K562 (cell line): ENCODE data around the gene POU2AF1. TPM values are rescaled to one million over a fixed set of nuclear protein-coding genes. Genes with fewer than 3 reads are reported as not detected.

Source experiments
- ATAC-seq: fragments of 200-7000 bp; cut with Tn5 transposase; 3 replicates; pipeline ENCODE4 v1.9.1; 2020; ENCODE audit warnings: moderate library complexity
- BruUV-seq: library from RNA; stranded (reverse); fragments of 400-500 nt; replicated peaks from 2 replicates; lab custom pipeline; 2021; lab: Mats Ljungman, UMichigan
- CTCF ChIA-PET: fragments of 300-600 bp; formaldehyde crosslinking; extraction: SDS; loops from one replicate; lab custom pipeline; 2021; ENCODE audit warnings: low intra/inter-chr PET ratio; lab: Yijun Ruan, JAX
- POLR2A ChIA-PET: fragments of 300-600, 350-650 bp; sonication (Branson Sonifier 250); formaldehyde crosslinking; extraction: SDS; loops from one replicate; lab custom pipeline; 2021; ENCODE audit warnings: antibody characterized with exemption, inconsistent platforms; lab: Yijun Ruan, JAX
- DNase-seq, 4 experiments: peaks; one replicate each; pipeline versions ENCODE4 v3.0.0 to v3.0.0-alpha.2; 2011 to 2018; ENCODE audit warnings: low spot score in 3 of 4, mixed read lengths in 3 of 4; ENCODE audit errors: extremely low read depth in 1 of 4
- FAIRE-seq: peaks from 2 replicates; lab custom pipeline; 2011; peaks lifted over from hg19 to GRCh38; lab: Jason Lieb, UNC
- H2AFZ ChIP-seq: 2 replicates; pipeline ENCODE4 v1.6.0; 2011; ENCODE audit warnings: low read depth, low read length, control low read depth, inconsistent platforms
- H3K27ac ChIP-seq: fragments of 200-600 bp; 3 replicates; pipeline ENCODE4 v1.8.0; 2011; ENCODE audit warnings: low read depth, mild to moderate bottlenecking, control low read depth, inconsistent platforms, low read length, moderate library complexity, mixed read lengths; ENCODE audit errors: extremely low read depth
- H3K27me3 ChIP-seq, 2 experiments: fragments of 300-600 bp in 1 of 2; 2 replicates in 1 of 2; 3 replicates in 1 of 2; pipeline versions ENCODE4 v1.6.0 to v1.8.0; 2011; ENCODE audit warnings: inconsistent platforms in 2 of 2, low read length in 2 of 2, mild to moderate bottlenecking in 1 of 2, mixed read lengths in 1 of 2, moderate library complexity in 1 of 2; ENCODE audit not compliant: control insufficient read depth in 2 of 2, insufficient read depth in 2 of 2
- H3K36me3 ChIP-seq: fragments of 300-600 bp; 3 replicates; pipeline ENCODE4 v1.8.0; 2011; ENCODE audit warnings: mild to moderate bottlenecking, low read length, inconsistent platforms; ENCODE audit not compliant: control insufficient read depth, insufficient read depth
- H3K4me1 ChIP-seq, 2 experiments: fragments of 200-600 bp in 1 of 2; replicated peaks in 1 of 2; 2 replicates in 1 of 2; 3 replicates in 1 of 2; pipeline versions ENCODE4 v1.5.1 to v1.8.0; 2011; ENCODE audit warnings: inconsistent platforms in 2 of 2, low read length in 2 of 2, mild to moderate bottlenecking in 1 of 2, mixed read lengths in 1 of 2, moderate library complexity in 1 of 2; ENCODE audit not compliant: control insufficient read depth in 2 of 2, insufficient read depth in 2 of 2
- H3K4me2 ChIP-seq: 2 replicates; pipeline ENCODE4 v1.6.1; 2011; ENCODE audit warnings: low read length, control low read depth, inconsistent platforms, mixed read lengths; ENCODE audit not compliant: insufficient read depth
- H3K4me3 ChIP-seq: fragments of 200-600 bp; sonication (generic), shearing (Covaris generic); 2 replicates; pipeline ENCODE4 v1.5.1; 2016; ENCODE audit warnings: control low read depth, inconsistent platforms
- H3K79me2 ChIP-seq: fragments of 200-600 bp; 3 replicates; pipeline ENCODE4 v1.8.0; 2011; ENCODE audit warnings: low read length, inconsistent platforms; ENCODE audit not compliant: control insufficient read depth, insufficient read depth
- H3K9ac ChIP-seq, 2 experiments: 2 replicates each; pipeline versions ENCODE4 v1.6.0 to v1.6.1; 2011; ENCODE audit warnings: low read depth in 2 of 2, low read length in 2 of 2, control low read depth in 1 of 2, inconsistent platforms in 1 of 2, mild to moderate bottlenecking in 1 of 2, mixed read lengths in 1 of 2; ENCODE audit not compliant: insufficient read depth in 1 of 2
- H3K9me1 ChIP-seq: one replicate; pipeline ENCODE4 v1.6.0; 2011; ENCODE audit warnings: inconsistent platforms, mild to moderate bottlenecking, low read length, moderate library complexity; ENCODE audit not compliant: control insufficient read depth, insufficient read depth
- H3K9me3 ChIP-seq: replicated peaks from 2 replicates; pipeline ENCODE4 v1.5.1; 2011; ENCODE audit warnings: low read depth, low read length, inconsistent platforms; ENCODE audit not compliant: control insufficient read depth, insufficient read depth
- H4K20me1 ChIP-seq: replicated peaks from 2 replicates; pipeline ENCODE4 v1.6.1; 2011; ENCODE audit warnings: low read length, inconsistent platforms, mixed read lengths; ENCODE audit not compliant: control insufficient read depth, insufficient read depth
- CCAR2 ChIP-seq: fragments of 200-400 bp; formaldehyde crosslinking; IDR thresholded peaks from 2 replicates; pipeline ENCODE4 v1.6.1; 2017; ENCODE audit warnings: mild to moderate bottlenecking, low read depth, low read length
- PHB ChIP-seq: fragments of 250-450 bp; sonication (Bioruptor Pico); IDR thresholded peaks from 2 replicates; pipeline ENCODE4 v1.5.0; 2021
- RBM39 ChIP-seq: fragments of 200-400 bp; formaldehyde crosslinking; optimal IDR thresholded peaks from 2 replicates; pipeline ENCODE3; 2018; ENCODE audit warnings: low read depth, low read length
- WGBS: fragments of 100-300 bp; shearing (Covaris generic); methylation state at CpG from one replicate; pipeline ENCODE4 v1.1.6; 2016; ENCODE audit warnings: low coverage, mixed read lengths; ENCODE audit not compliant: insufficient coverage; ENCODE audit errors: missing lambda C conversion rate; 5-methylcytosine and 5-hydroxymethylcytosine counted together
- in situ Hi-C: fragments of 300-500 bp; cut with MboI; formaldehyde crosslinking; loops from 4 replicates; pipeline ENCODE4 v1.15.0; 2018; ENCODE audit warnings: inconsistent platforms, mixed read lengths
- intact Hi-C: fragments of 100-400 bp; cut with micrococcal nuclease; formaldehyde crosslinking; loops from 2 replicates; pipeline ENCODE4 v1.14.2; 2022
- polyA plus RNA-seq, 8 experiments: library from polyadenylated mRNA; depleted of rRNA in 4 of 8; stranded (reverse) in 5 of 8; unstranded in 3 of 8; fragments of >200 nt; fragmentation: Nextera tagmentation in 2 of 8; fragmentation: Illumina TruSeq in 1 of 8; extraction: Ambion mirVana in 2 of 8; extraction: Trizol in 1 of 8; gene quantifications; 2 replicates each; pipeline versions ENCODE4 v1.2.1 to v1.2.3, GENCODE V29; 2011 to 2014; ENCODE audit warnings: inconsistent platforms in 1 of 8, missing spikeins in 1 of 8
- total RNA-seq, 7 experiments: library from RNA; depleted of rRNA in 6 of 7; stranded (reverse); fragments of >200 nt in 6 of 7; fragmentation: Illumina TruSeq in 2 of 7; extraction: Trizol in 2 of 7; gene quantifications; 2 replicates each; pipeline versions ENCODE4 v1.2.1 to v1.2.3, GENCODE V29; 2011 to 2021; ENCODE audit warnings: low replicate concordance in 1 of 7
- TF ChIP-seq, protein P1 (sequence below), 2 experiments: fragments of 450-650 bp; IDR thresholded peaks; 2 replicates each; pipeline ENCODE4 v1.6.1; 2018; ENCODE audit warnings: mild to moderate bottlenecking in 2 of 2, low read depth in 1 of 2; ENCODE audit not compliant: partially characterized antibody in 2 of 2
- TF ChIP-seq, protein P2 (sequence below): fragments of 150-350 bp; conservative IDR thresholded peaks from 2 replicates; pipeline ENCODE4 v1.6.1; 2014; ENCODE audit warnings: low read length

The POU2AF1 gene
- total and polyA plus RNA-seq, 9 of the 15 experiments (the other 6 are each of a cell fraction or from before 2014, with no cell fraction given), result 0.09 TPM; not detected in 8

DNA sequence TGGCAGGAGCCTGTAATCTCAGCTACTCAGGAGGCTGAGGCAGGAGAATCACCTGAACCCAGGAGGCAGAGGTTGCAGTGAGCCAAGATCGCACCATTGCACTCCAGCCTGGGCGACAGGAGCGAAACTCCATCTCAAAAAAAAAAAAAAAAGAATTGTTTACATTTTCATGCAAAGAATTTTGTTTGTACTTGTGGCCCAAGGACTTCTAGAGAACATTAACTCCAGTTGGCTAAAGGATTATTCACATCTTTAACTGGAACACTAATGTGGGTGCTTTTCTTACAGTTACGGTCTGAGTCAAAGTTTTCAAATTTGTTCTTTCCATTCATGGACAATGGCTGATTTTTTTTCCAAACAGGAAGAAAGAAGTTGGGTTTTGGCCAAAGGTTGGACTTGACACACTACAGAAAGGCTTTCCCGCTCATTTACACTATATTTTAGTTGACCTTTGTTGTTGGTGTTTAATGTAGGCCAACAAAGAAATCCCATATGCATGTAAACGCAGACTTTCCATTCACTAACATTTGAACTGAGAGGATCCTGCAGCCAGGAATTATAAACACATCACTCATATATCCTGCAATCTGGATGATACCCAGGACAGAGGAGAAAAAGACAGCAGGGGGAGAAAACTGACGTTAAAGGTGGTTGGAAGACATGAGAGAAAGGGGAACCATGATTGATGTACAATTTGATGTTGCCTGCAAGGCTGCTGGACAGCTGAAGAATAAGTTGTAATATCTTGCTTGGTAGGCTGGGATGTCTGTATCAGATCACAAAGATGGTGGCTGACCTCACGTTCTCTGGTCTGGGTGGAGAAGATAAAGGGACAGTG is 13.1 kb downstream of the POU2AF1 start (continued):
- TF ChIP-seq RBM39, result no peak
- TF ChIP-seq, protein P1, sequence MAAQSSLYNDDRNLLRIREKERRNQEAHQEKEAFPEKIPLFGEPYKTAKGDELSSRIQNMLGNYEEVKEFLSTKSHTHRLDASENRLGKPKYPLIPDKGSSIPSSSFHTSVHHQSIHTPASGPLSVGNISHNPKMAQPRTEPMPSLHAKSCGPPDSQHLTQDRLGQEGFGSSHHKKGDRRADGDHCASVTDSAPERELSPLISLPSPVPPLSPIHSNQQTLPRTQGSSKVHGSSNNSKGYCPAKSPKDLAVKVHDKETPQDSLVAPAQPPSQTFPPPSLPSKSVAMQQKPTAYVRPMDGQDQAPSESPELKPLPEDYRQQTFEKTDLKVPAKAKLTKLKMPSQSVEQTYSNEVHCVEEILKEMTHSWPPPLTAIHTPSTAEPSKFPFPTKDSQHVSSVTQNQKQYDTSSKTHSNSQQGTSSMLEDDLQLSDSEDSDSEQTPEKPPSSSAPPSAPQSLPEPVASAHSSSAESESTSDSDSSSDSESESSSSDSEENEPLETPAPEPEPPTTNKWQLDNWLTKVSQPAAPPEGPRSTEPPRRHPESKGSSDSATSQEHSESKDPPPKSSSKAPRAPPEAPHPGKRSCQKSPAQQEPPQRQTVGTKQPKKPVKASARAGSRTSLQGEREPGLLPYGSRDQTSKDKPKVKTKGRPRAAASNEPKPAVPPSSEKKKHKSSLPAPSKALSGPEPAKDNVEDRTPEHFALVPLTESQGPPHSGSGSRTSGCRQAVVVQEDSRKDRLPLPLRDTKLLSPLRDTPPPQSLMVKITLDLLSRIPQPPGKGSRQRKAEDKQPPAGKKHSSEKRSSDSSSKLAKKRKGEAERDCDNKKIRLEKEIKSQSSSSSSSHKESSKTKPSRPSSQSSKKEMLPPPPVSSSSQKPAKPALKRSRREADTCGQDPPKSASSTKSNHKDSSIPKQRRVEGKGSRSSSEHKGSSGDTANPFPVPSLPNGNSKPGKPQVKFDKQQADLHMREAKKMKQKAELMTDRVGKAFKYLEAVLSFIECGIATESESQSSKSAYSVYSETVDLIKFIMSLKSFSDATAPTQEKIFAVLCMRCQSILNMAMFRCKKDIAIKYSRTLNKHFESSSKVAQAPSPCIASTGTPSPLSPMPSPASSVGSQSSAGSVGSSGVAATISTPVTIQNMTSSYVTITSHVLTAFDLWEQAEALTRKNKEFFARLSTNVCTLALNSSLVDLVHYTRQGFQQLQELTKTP (IDR thresholded peaks at IDR 0.05; ENCODE audit: low read depth in 1 of 2, partially characterized antibody in 2 of 2), result no peak
- TF ChIP-seq CCAR2, result no peak
- no peak for TF ChIP-seq PHB (CRISPR knock-in tag)
- TF ChIP-seq, all 486 proteins: peak for 0

DNA sequence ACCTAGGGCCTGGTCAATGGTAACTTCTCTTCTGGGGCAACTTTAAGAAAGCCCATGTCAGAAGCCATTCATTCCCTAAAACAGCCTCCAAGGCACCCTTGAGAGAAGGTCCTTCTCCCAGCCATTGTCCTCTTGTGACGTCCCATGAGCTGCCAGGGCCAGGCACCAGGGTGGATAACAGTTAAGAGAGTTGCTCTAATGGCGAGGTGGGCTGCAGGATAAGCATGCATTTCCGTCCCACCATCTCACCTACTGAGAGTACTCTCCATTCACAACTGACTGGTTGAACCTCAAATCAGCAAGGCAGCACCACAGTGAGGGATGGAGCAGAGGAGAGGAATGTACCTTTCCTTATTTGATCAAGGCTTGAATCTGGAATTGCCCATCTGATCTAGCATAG is 14.6 kb downstream of the POU2AF1 start:
- Histone ChIP-seq H4K20me1 (no peaks in the 10 kb centered on the region), H3K4me2 (no peak overlapping the region)

More for the DNA sequence above, 14.6 kb downstream of the POU2AF1 start:
- intact Hi-C loops (no loop called here), in situ Hi-C loops (no loop called here)
- DNase-seq, result no peak
- BruUV-seq, result no TSS peak
- TF ChIP-seq, protein P2, sequence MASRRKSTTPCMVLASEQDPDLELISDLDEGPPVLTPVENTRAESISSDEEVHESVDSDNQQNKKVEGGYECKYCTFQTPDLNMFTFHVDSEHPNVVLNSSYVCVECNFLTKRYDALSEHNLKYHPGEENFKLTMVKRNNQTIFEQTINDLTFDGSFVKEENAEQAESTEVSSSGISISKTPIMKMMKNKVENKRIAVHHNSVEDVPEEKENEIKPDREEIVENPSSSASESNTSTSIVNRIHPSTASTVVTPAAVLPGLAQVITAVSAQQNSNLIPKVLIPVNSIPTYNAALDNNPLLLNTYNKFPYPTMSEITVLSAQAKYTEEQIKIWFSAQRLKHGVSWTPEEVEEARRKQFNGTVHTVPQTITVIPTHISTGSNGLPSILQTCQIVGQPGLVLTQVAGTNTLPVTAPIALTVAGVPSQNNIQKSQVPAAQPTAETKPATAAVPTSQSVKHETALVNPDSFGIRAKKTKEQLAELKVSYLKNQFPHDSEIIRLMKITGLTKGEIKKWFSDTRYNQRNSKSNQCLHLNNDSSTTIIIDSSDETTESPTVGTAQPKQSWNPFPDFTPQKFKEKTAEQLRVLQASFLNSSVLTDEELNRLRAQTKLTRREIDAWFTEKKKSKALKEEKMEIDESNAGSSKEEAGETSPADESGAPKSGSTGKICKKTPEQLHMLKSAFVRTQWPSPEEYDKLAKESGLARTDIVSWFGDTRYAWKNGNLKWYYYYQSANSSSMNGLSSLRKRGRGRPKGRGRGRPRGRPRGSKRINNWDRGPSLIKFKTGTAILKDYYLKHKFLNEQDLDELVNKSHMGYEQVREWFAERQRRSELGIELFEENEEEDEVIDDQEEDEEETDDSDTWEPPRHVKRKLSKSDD, result no peak
- Histone ChIP-seq H3K27me3 (0 out of 5 replicates have a peak, but pooled peaks cover 0 to 4% of the 10 kb centered on the region in 2 experiments), H3K9me3 (no peaks in the 10 kb centered on the region), H3K27ac (no peak overlapping the region), H2AFZ (no peak overlapping the region), H3K36me3 (no peaks in the 10 kb centered on the region), H3K4me3 (no peak overlapping the region), H3K9ac (no peak overlapping the region), H3K4me1 (no peaks in the 10 kb centered on the region), H3K9me1 (no peaks in the 10 kb centered on the region), H3K79me2 (no peaks in the 10 kb centered on the region)
- WGBS, result 0% methylated on average over 3 of the region's 3 CpGs
- ChIA-PET POLR2A (no interaction called here), CTCF (no interaction called here)
- no peak for FAIRE-seq
- no peak for ATAC-seq
